Measurements from ENCODE around the gene AKAP8. TPM values are rescaled to one million over a fixed set of nuclear protein-coding genes. Genes with fewer than 3 reads are reported as not detected.

The AKAP8 gene
- total RNA-seq, 2 experiments from 2014 or later, result 31.5 to 37.2 TPM

DNA sequence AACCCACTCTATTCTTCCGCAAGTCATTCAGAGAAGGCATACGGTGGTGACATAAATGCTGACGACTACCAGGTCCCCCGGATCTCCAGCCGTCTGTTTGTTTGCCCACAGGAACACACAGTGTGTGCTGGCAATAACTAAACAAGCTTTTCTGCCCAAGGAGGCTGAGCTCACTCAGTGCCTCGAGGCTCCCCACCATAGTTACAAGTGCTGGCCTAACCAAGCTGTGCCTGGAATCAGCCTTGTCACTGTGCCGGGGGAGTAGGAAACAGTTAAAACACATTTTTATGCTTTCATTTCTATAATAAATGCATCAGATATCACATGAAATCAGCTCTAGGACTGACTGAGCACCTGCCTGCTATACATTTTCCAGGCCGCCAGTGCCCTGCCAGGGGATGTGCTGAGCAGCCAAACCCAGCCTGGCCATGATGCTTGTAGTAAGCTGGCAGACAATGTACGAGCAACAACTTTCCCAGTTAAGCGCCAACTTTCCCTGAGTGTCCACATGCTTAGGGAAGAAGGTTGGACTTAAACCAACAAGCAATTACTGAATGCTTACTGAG is 75.4 kb downstream of the AKAP8 start:
- Mint-ChIP-seq H3K4me3 (peak overlapping the region; percentile 23), H3K9me3 (no peaks in the 10 kb centered on the region), H3K4me1 (ENCODE audit: low read depth) (peaks cover 84% of the 10 kb centered on the region), H3K27ac (peak overlapping the region; percentile 86), H3K27me3 (no peaks in the 10 kb centered on the region), H3K36me3 (peaks cover 6% of the 10 kb centered on the region)
- ChIA-PET CTCF (interaction anchor here (0.8 to 1.5 kb wide), 6 partner anchors 11 to 26 kb away, joined by 3 to 6 read pairs (median 3); no protein-coding TSS in a partner anchor), POLR2A (interaction anchor here (0.8 to 3.4 kb wide), 15 partner anchors 10 to 163 kb away, joined by 3 to 36 read pairs (median 4); partner anchors contain the start of genes AKAP8 and BRD4)
- intact Hi-C loops (cut with micrococcal nuclease), result loop anchor here (1.0 to 5.0 kb wide), 4 partner anchors 14 to 113 kb away; partner anchors contain the start of gene AKAP8L
- peak; percentile 82 for DNase-seq

Other genes starting within 250 kb of the AKAP8 start
- not detected for gene NOTCH3, start 178.8 kb downstream of the AKAP8 start, total RNA-seq
- not detected for gene EPHX3, start 147.3 kb downstream of the AKAP8 start, total RNA-seq
- gene BRD4, start 47.2 kb downstream of the AKAP8 start, total RNA-seq, result 100 to 1,000 TPM in 1 of 2 experiments, 10 to 100 TPM in 1; 94.5 to 103 TPM
- gene AKAP8L, start 39.2 kb upstream of the AKAP8 start, total RNA-seq, result 100 to 1,000 TPM in 1 of 2 experiments, 10 to 100 TPM in 1; 94.2 to 100 TPM
- 10 to 100 TPM; 18.2 to 21.4 TPM for gene WIZ, start 70.2 kb upstream of the AKAP8 start, total RNA-seq
- 100 to 1,000 TPM; 125 to 130 TPM for gene RASAL3, start 84.8 kb upstream of the AKAP8 start, total RNA-seq
- gene PGLYRP2, start 99.7 kb upstream of the AKAP8 start, total RNA-seq, result under 1 TPM in 1 of 2 experiments, not detected in 1; 0.24 TPM
- under 1 TPM; 0.50 to 0.56 TPM for gene CYP4F22, start 128.7 kb upstream of the AKAP8 start, total RNA-seq
- not detected for gene CYP4F8, start 235.4 kb upstream of the AKAP8 start, total RNA-seq

Data from activated CD4-positive, alpha-beta memory T cell treated with anti-CD3 and anti-CD28 coated beads for 36 hours (primary cell).